NK-92 (cell line): ENCODE data around the gene TSHZ2.

Source experiments
- DNase-seq: peaks from one replicate; lab custom pipeline; 2025; ENCODE audit not compliant: unreplicated experiment; lab: John Stamatoyannopoulos, UW

Gene TSHZ2

GRCh38 chr20:53332022-53332837 lies 360.1 kb downstream of the TSHZ2 start:
- no peak for DNase-seq

GRCh38 chr20:53334861-53335260 lies 362.7 kb downstream of the TSHZ2 start:
- DNase-seq, result no peak

- DNase-seq, result no peak
These were observed 363.4 kb downstream of the TSHZ2 start for GRCh38 chr20:53335555-53335954.

- no peak for DNase-seq
These were observed 364.7 kb downstream of the TSHZ2 start for GRCh38 chr20:53336892-53337291.

GRCh38 chr20:53337390-53338101 lies 365.4 kb downstream of the TSHZ2 start:
- DNase-seq, result no peak

- no peak for DNase-seq
These were observed 366.6 kb downstream of the TSHZ2 start for GRCh38 chr20:53338716-53339115.

- no peak for DNase-seq
These were observed 370.3 kb downstream of the TSHZ2 start for GRCh38 chr20:53342429-53342828.

GRCh38 chr20:53343448-53343847 lies 371.3 kb downstream of the TSHZ2 start:
- DNase-seq, result no peak

GRCh38 chr20:53344891-53345290 lies 372.7 kb downstream of the TSHZ2 start:
- no peak for DNase-seq

- no peak for DNase-seq
These were observed 373.6 kb downstream of the TSHZ2 start for GRCh38 chr20:53345536-53346334.

- DNase-seq, result no peak
These were observed 374.1 kb downstream of the TSHZ2 start for GRCh38 chr20:53346335-53346648.

- DNase-seq, result no peak
These were observed 377.6 kb downstream of the TSHZ2 start for GRCh38 chr20:53349730-53350129.

GRCh38 chr20:53352727-53353440 lies 380.7 kb downstream of the TSHZ2 start:
- DNase-seq, result no peak

GRCh38 chr20:53354314-53354713 lies 382.2 kb downstream of the TSHZ2 start:
- no peak for DNase-seq

GRCh38 chr20:53355790-53356189 lies 383.6 kb downstream of the TSHZ2 start:
- no peak for DNase-seq

- DNase-seq, result no peak
These were observed 387.3 kb downstream of the TSHZ2 start for GRCh38 chr20:53359425-53359824.

GRCh38 chr20:53360852-53361251 lies 388.7 kb downstream of the TSHZ2 start:
- DNase-seq, result no peak

- no peak for DNase-seq
These were observed 390.6 kb downstream of the TSHZ2 start for GRCh38 chr20:53362736-53363135.

GRCh38 chr20:53364646-53365045 lies 392.5 kb downstream of the TSHZ2 start:
- DNase-seq, result no peak

- DNase-seq, result no peak
These were observed 392.9 kb downstream of the TSHZ2 start for GRCh38 chr20:53365076-53365475.

- no peak for DNase-seq
These were observed 393.4 kb downstream of the TSHZ2 start for GRCh38 chr20:53365539-53366075.
